ENCODE results near the gene TRIM2. TPM values are rescaled to one million over a fixed set of nuclear protein-coding genes. Genes with fewer than 3 reads are reported as not detected.

Gene TRIM2
- total RNA-seq, 1 donor from 2014 or later, result 50.1 TPM

GRCh38 chr4:153345012-153345981, 141.1 kb downstream of the TRIM2 start:
- Mint-ChIP-seq H3K36me3 (peaks cover 1% of the 10 kb centered on the region), H3K27me3 (ENCODE audit: low read depth) (no peaks in the 10 kb centered on the region), H3K27ac (peak overlapping the region; percentile 93), H3K9me3 (no peaks in the 10 kb centered on the region), H3K4me3 (peak overlapping the region; percentile 92), H3K4me1 (peaks cover 28% of the 10 kb centered on the region)
- TF ChIP-seq, protein P1, sequence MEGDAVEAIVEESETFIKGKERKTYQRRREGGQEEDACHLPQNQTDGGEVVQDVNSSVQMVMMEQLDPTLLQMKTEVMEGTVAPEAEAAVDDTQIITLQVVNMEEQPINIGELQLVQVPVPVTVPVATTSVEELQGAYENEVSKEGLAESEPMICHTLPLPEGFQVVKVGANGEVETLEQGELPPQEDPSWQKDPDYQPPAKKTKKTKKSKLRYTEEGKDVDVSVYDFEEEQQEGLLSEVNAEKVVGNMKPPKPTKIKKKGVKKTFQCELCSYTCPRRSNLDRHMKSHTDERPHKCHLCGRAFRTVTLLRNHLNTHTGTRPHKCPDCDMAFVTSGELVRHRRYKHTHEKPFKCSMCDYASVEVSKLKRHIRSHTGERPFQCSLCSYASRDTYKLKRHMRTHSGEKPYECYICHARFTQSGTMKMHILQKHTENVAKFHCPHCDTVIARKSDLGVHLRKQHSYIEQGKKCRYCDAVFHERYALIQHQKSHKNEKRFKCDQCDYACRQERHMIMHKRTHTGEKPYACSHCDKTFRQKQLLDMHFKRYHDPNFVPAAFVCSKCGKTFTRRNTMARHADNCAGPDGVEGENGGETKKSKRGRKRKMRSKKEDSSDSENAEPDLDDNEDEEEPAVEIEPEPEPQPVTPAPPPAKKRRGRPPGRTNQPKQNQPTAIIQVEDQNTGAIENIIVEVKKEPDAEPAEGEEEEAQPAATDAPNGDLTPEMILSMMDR (IDR thresholded peaks at IDR 0.05; ENCODE audit: unreplicated experiment), result no peak
- DNase-seq (ENCODE audit: low spot score in 2 of 2, unreplicated experiment in 2 of 2), result peak in 1 of 2 experiments; percentile 47

- Mint-ChIP-seq H3K27ac (no peak overlapping the region), H3K4me1 (peaks cover 28% of the 10 kb centered on the region), H3K9me3 (no peaks in the 10 kb centered on the region), H3K4me3 (peak overlapping the region; percentile 92), H3K36me3 (no peaks in the 10 kb centered on the region), H3K27me3 (ENCODE audit: low read depth) (no peaks in the 10 kb centered on the region)
- TF ChIP-seq, protein P1 (IDR thresholded peaks at IDR 0.05; ENCODE audit: unreplicated experiment), result no peak
- DNase-seq (ENCODE audit: low spot score in 2 of 2, unreplicated experiment in 2 of 2), result no peak
Observed at GRCh38 chr4:153346031-153346430, 141.8 kb downstream of the TRIM2 start.

- no peaks in the 10 kb centered on the region for H3K9me3 Mint-ChIP-seq
- DNase-seq (ENCODE audit: low spot score in 2 of 2, unreplicated experiment in 2 of 2), result no peak
- H3K27me3 Mint-ChIP-seq (ENCODE audit: low read depth), result no peaks in the 10 kb centered on the region
- no peak overlapping the region for H3K27ac Mint-ChIP-seq
- no peaks in the 10 kb centered on the region for H3K36me3 Mint-ChIP-seq
- peak overlapping the region; percentile 4 for H3K4me3 Mint-ChIP-seq
- TF ChIP-seq, protein P1 (IDR thresholded peaks at IDR 0.05; ENCODE audit: unreplicated experiment), result no peak
- peaks cover 28% of the 10 kb centered on the region for H3K4me1 Mint-ChIP-seq
Observed at GRCh38 chr4:153346563-153346962, 142.3 kb downstream of the TRIM2 start.

DNA sequence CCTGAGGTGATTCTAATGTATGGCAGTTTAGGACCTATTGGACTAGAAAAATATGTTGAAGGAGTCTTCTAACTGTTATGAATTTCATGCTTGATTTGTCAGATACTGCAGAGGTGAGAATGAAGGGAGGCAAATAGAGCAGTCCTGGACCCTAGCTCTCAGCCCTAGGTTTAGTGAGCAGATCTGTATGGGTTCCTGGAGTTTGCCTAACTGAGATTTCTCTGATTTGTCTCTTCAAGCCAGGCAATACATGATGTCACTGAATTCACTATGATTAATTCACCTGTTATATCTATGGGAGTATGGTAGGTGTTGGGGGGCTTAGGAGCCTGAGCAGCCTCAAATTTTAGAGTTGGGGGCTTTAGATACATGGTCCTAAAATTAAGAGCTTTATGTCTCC, 142.9 kb downstream of the TRIM2 start:
- DNase-seq (ENCODE audit: low spot score in 2 of 2, unreplicated experiment in 2 of 2), result no peak
- Mint-ChIP-seq H3K36me3 (no peaks in the 10 kb centered on the region), H3K27me3 (ENCODE audit: low read depth) (no peaks in the 10 kb centered on the region), H3K4me1 (peaks cover 28% of the 10 kb centered on the region), H3K9me3 (no peaks in the 10 kb centered on the region), H3K4me3 (no peak overlapping the region), H3K27ac (no peak overlapping the region)
- TF ChIP-seq, protein P1 (IDR thresholded peaks at IDR 0.05; ENCODE audit: unreplicated experiment), result no peak

- Mint-ChIP-seq H3K4me1 (peaks cover 30% of the 10 kb centered on the region), H3K9me3 (no peaks in the 10 kb centered on the region), H3K27ac (no peak overlapping the region), H3K27me3 (ENCODE audit: low read depth) (no peaks in the 10 kb centered on the region), H3K4me3 (no peak overlapping the region), H3K36me3 (no peaks in the 10 kb centered on the region)
- TF ChIP-seq, protein P1 (IDR thresholded peaks at IDR 0.05; ENCODE audit: unreplicated experiment), result no peak
- DNase-seq (ENCODE audit: low spot score in 2 of 2, unreplicated experiment in 2 of 2), result no peak
Observed at GRCh38 chr4:153348006-153348405, 143.8 kb downstream of the TRIM2 start.

All from mesothelial cell of epicardium (in vitro differentiated cells).